Panc1 (cell line): ENCODE results near the gene EYA3. TPM values are rescaled to one million over a fixed set of nuclear protein-coding genes. Genes with fewer than 3 reads are reported as not detected.

Source experiments
- ATAC-seq: fragments of 200-7000 bp; cut with Tn5 transposase; 2 replicates; pipeline ENCODE4 v1.9.1; 2020; ENCODE audit warnings: mild to moderate bottlenecking, moderate library complexity
- Bru-seq: library from RNA; stranded (reverse); fragments of 400-500 nt; gene quantifications from one replicate; lab custom pipeline; 2021; lab: Mats Ljungman, UMichigan
- BruChase-seq, 2 experiments: library from RNA; stranded (reverse); fragments of 400-500 nt; gene quantifications; one replicate each; lab custom pipeline; 2021; lab: Mats Ljungman, UMichigan
- BruUV-seq: library from RNA; stranded (reverse); fragments of 400-500 nt; replicated peaks from 2 replicates; lab custom pipeline; 2021; lab: Mats Ljungman, UMichigan
- CTCF ChIA-PET: fragments of 300-600 bp; sonication (Branson Sonifier 250); formaldehyde crosslinking; loops from one replicate; lab custom pipeline; 2022; ENCODE audit warnings: antibody characterized with exemption; lab: Charles Lee
- POLR2A ChIA-PET: fragments of 300-600 bp; sonication (Branson Sonifier 250); formaldehyde crosslinking; loops from one replicate; lab custom pipeline; 2022; ENCODE audit warnings: antibody characterized with exemption; lab: Charles Lee
- DNase-seq: peaks from one replicate; pipeline ENCODE4 v3.0.0-alpha.2; 2010; ENCODE audit warnings: low read depth, low spot score
- H3K27ac ChIP-seq: 2 replicates; pipeline ENCODE4 v1.5.1; 2011; ENCODE audit warnings: mild to moderate bottlenecking, low read length, inconsistent platforms
- H3K27me3 ChIP-seq: fragments of 200-500 bp; sonication (Bioruptor generic); 2 replicates; pipeline ENCODE4 v1.6.0; 2014; ENCODE audit warnings: low read length, inconsistent platforms; ENCODE audit not compliant: control insufficient read depth, insufficient read depth
- H3K36me3 ChIP-seq: fragments of 200-500 bp; sonication (Bioruptor generic); 2 replicates; pipeline ENCODE4 v1.5.1; 2014; ENCODE audit warnings: inconsistent platforms, mild to moderate bottlenecking, low read length, moderate library complexity; ENCODE audit not compliant: control insufficient read depth, insufficient read depth
- H3K4me1 ChIP-seq: 2 replicates; pipeline ENCODE4 v1.5.1; 2011; ENCODE audit warnings: inconsistent platforms, mild to moderate bottlenecking, low read length, moderate library complexity; ENCODE audit not compliant: control insufficient read depth, insufficient read depth
- H3K4me3 ChIP-seq, 2 experiments: 2 replicates each; pipeline ENCODE4 v1.5.1; 2011 to 2012; ENCODE audit warnings: low read depth in 2 of 2, low read length in 2 of 2, mild to moderate bottlenecking in 2 of 2, inconsistent platforms in 1 of 2, moderate library complexity in 1 of 2
- H3K9me3 ChIP-seq: fragments of 200-500 bp; sonication (Bioruptor generic); 2 replicates; pipeline ENCODE4 v1.5.1; 2014; ENCODE audit warnings: low read depth, mild to moderate bottlenecking, inconsistent platforms, low read length, moderate library complexity; ENCODE audit not compliant: control insufficient read depth, insufficient read depth
- CTCF ChIP-seq: fragments of 450-650 bp; IDR thresholded peaks from 2 replicates; pipeline ENCODE4 v1.5.1; 2017; ENCODE audit warnings: mild to moderate bottlenecking
- POLR2AphosphoS5 ChIP-seq: IDR thresholded peaks from 2 replicates; pipeline ENCODE4 v1.6.1; 2012; ENCODE audit warnings: mild to moderate bottlenecking, low read depth, low read length, moderate library complexity
- REST ChIP-seq, 2 experiments: IDR thresholded peaks; 2 replicates each; pipeline ENCODE4 v1.6.1; 2011 to 2012; ENCODE audit warnings: low read depth in 2 of 2, control low read depth in 1 of 2, low read length in 1 of 2, mild to moderate bottlenecking in 1 of 2, moderate library complexity in 1 of 2; ENCODE audit not compliant: insufficient read depth in 1 of 2
- SIN3A ChIP-seq: IDR thresholded peaks from 2 replicates; pipeline ENCODE4 v1.6.1; 2012; ENCODE audit warnings: low read depth, mild to moderate bottlenecking, low read length, moderate library complexity, borderline replicate concordance; ENCODE audit not compliant: insufficient read depth
- TCF7L2 ChIP-seq: IDR thresholded peaks from 2 replicates; pipeline ENCODE4 v1.6.1; 2011; ENCODE audit warnings: mild to moderate bottlenecking, low read depth, low read length, inconsistent platforms
- in situ Hi-C: cut with HindIII; loops from 2 replicates; pipeline ENCODE4 v1.10.0; 2016; ENCODE audit warnings: low sequenced_read_pairs, low pct_unique_long_range_greater_than_20kb
- intact Hi-C: fragments of 100-400 bp; cut with micrococcal nuclease; formaldehyde crosslinking; loops from one replicate; pipeline ENCODE4 v1.10.0; 2022; ENCODE audit not compliant: unreplicated experiment
- long read RNA-seq: library from polyadenylated mRNA; unstranded; transcript quantifications from one replicate; pipeline ENCODE4 v2.0.0, GENCODE V29; 2021; ENCODE audit not compliant: unreplicated experiment
- polyA plus RNA-seq: library from polyadenylated mRNA; unstranded; fragments of >200 nt; gene quantifications from one replicate; pipeline ENCODE4 v1.2.1, GENCODE V29; 2012; ENCODE audit warnings: missing spikeins; ENCODE audit not compliant: insufficient read length
- total RNA-seq: library from RNA; stranded (reverse); gene quantifications from one replicate; pipeline ENCODE4 v1.2.1, GENCODE V29; 2021; ENCODE audit not compliant: unreplicated experiment

The EYA3 gene
- total RNA-seq (17.5 TPM), Bru-seq, nascent RNA (percentile 77 among the genes with signal in this experiment), BruChase-seq, experiment 1, labeled RNA remaining after a 2-hour chase (percentile 68 among the genes with signal in this experiment), BruChase-seq, experiment 2, labeled RNA remaining after a 6-hour chase (percentile 75 among the genes with signal in this experiment)
- polyA plus RNA-seq = 5.4 TPM
- long read RNA-seq, partial matches to known transcripts = 2 of 15 reads
- long read RNA-seq, other reads (novel, unspliced or antisense) = 12 of 15 reads

- POLR2A ChIA-PET = interaction anchor here (0.6 to 1.0 kb wide), 3 partner anchors 21 to 304 kb away, joined by 5 to 7 read pairs (median 7); no protein-coding TSS in a partner anchor
- DNase-seq (peak; percentile 95), ATAC-seq (peak; percentile 97)
- CTCF ChIA-PET = interaction anchor here (0.6 to 0.8 kb wide), 5 partner anchors 23 to 146 kb away, joined by 3 to 8 read pairs (median 5); no protein-coding TSS in a partner anchor
- in situ Hi-C loops (no loop called here), intact Hi-C loops (no loop called here)
- H3K4me1 ChIP-seq = peaks cover 34% of the 10 kb centered on the region
- H3K36me3 ChIP-seq = peaks cover 5% of the 10 kb centered on the region; the same call in 1 of the 2 replicates
- TF ChIP-seq SIN3A (peak; percentile 97), TCF7L2 (no peak), REST (IDR thresholded peaks at IDR 0.05; ENCODE audit: insufficient read depth in 1 of 2, low read depth in 2 of 2, low read length in 1 of 2) (no peak), POLR2AphosphoS5 (peak; percentile 93), CTCF (no peak; the same call in 1 of the 2 replicates)
- H3K27ac ChIP-seq = peak within 1 kb of the TSS; percentile 98
- no peaks in the 10 kb centered on the region for H3K9me3 ChIP-seq
- no TSS peak for BruUV-seq
- H3K27me3 ChIP-seq = no peaks in the 10 kb centered on the region
- peak within 1 kb of the TSS; percentile 97 to 99 for H3K4me3 ChIP-seq
Measured at GRCh38 chr1:28088168-28088961, at the start of gene EYA3. EYA3 (minus strand) TSS chr1:28088610; CDS start chr1:28058026, 30,584 bp downstream.

- no peak overlapping the region for H3K27ac ChIP-seq
- H3K27me3 ChIP-seq = no peaks in the 10 kb centered on the region
- intact Hi-C loops = no loop called here
- no peak for TF ChIP-seq TCF7L2
- TF ChIP-seq CTCF = no peak
- TF ChIP-seq POLR2AphosphoS5 = no peak
- TF ChIP-seq SIN3A = no peak
- TF ChIP-seq REST (IDR thresholded peaks at IDR 0.05; ENCODE audit: insufficient read depth in 1 of 2, low read depth in 2 of 2, low read length in 1 of 2) = no peak
- no peaks in the 10 kb centered on the region for H3K36me3 ChIP-seq
- BruUV-seq = no TSS peak
- H3K9me3 ChIP-seq = no peaks in the 10 kb centered on the region
- no peaks in the 10 kb centered on the region for H3K4me1 ChIP-seq
- in situ Hi-C loops = no loop called here
- H3K4me3 ChIP-seq = no peak overlapping the region
- ChIA-PET CTCF (no interaction called here), POLR2A (no interaction called here)
- DNase-seq = no peak
- ATAC-seq = no peak
Measured at GRCh38 chr1:28136922-28137613, 48.7 kb upstream of the EYA3 start.
